DND-41 (cell line): ENCODE data around the gene HERC3.

ENCODE experiments used
- ATAC-seq: fragments of 200-7000 bp; cut with Tn5 transposase; 3 replicates; pipeline ENCODE4 v1.9.1; 2021; ENCODE audit warnings: low read depth; ENCODE audit not compliant: insufficient read depth
- DNase-seq: peaks from one replicate; pipeline ENCODE4 v3.0.0-alpha.2; 2020
- H2AFZ ChIP-seq: 2 replicates; pipeline ENCODE4 v1.6.0; 2012; ENCODE audit warnings: low read depth, low read length
- H3K27ac ChIP-seq: 2 replicates; pipeline ENCODE4 v1.5.1; 2012; ENCODE audit warnings: low read length, inconsistent platforms
- H3K27me3 ChIP-seq: fragments of 200-600 bp; sonication (generic); 2 replicates; pipeline ENCODE4 v1.6.0; 2012; ENCODE audit warnings: low read length, mild to moderate bottlenecking, inconsistent platforms; ENCODE audit not compliant: insufficient read depth, poor library complexity
- H3K36me3 ChIP-seq: 2 replicates; pipeline ENCODE4 v1.5.1; 2012; ENCODE audit warnings: low read length, inconsistent platforms; ENCODE audit not compliant: insufficient read depth
- H3K4me1 ChIP-seq: 2 replicates; pipeline ENCODE4 v1.5.1; 2012; ENCODE audit warnings: mild to moderate bottlenecking, low read length; ENCODE audit not compliant: insufficient read depth
- H3K4me2 ChIP-seq: 2 replicates; pipeline ENCODE4 v1.6.0; 2012; ENCODE audit warnings: mild to moderate bottlenecking, moderate library complexity, low read length, inconsistent platforms; ENCODE audit not compliant: insufficient read depth
- H3K4me3 ChIP-seq, 2 experiments: fragments of 200-600 bp in 1 of 2; shearing (Covaris generic) in 1 of 2; 2 replicates each; pipeline ENCODE4 v1.5.1; 2012 to 2016; ENCODE audit warnings: inconsistent platforms in 2 of 2, low read length in 2 of 2, mild to moderate bottlenecking in 2 of 2, low read depth in 1 of 2, moderate library complexity in 1 of 2
- H3K79me2 ChIP-seq: 2 replicates; pipeline ENCODE4 v1.6.0; 2012; ENCODE audit warnings: low read length, inconsistent platforms; ENCODE audit not compliant: insufficient read depth
- H3K9ac ChIP-seq: 2 replicates; pipeline ENCODE4 v1.6.0; 2012; ENCODE audit warnings: low read depth, mild to moderate bottlenecking, inconsistent platforms, low read length, moderate library complexity
- H3K9me3 ChIP-seq: 2 replicates; pipeline ENCODE4 v1.5.1; 2012; ENCODE audit warnings: low read length, moderate library complexity, mild to moderate bottlenecking, inconsistent platforms; ENCODE audit not compliant: insufficient read depth, severe bottlenecking
- H4K20me1 ChIP-seq: 2 replicates; pipeline ENCODE4 v1.6.0; 2012; ENCODE audit warnings: low read length; ENCODE audit not compliant: insufficient read depth
- EZH2 ChIP-seq: IDR thresholded peaks from 3 replicates; pipeline ENCODE4 v1.6.1; 2012; ENCODE audit warnings: borderline replicate concordance, low read depth, mild to moderate bottlenecking, moderate library complexity, low read length, inconsistent platforms; ENCODE audit not compliant: severe bottlenecking
- TF ChIP-seq, protein P1 (sequence below): IDR thresholded peaks from 2 replicates; pipeline ENCODE4 v1.5.1; 2012; ENCODE audit warnings: borderline replicate concordance, low read length, moderate library complexity, mild to moderate bottlenecking; ENCODE audit not compliant: poor library complexity, severe bottlenecking; ENCODE audit errors: extremely low read depth

HERC3 gene

DNA sequence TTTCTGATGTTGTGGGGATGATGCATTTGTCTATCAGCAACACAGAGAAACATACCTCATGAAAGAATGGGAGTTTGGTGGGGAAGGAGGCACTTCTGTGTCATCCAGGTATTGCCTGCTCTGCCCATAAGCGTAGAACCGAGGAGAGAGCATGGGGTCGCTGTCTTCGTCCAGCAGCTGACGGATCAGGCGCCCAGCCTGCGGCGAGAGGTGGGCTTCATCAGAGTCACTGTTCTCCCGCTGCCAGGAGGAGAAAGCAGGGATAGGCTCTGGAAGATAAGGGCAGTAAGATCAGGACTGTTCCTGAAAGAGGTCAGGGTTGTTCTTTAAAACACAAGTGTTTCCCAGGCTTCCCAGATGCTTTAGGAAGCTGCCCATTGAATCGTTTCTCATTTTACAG lies 158.1 kb downstream of the HERC3 start:
- Histone ChIP-seq H3K4me2 (no peak overlapping the region), H3K4me3 (no peak overlapping the region), H3K27ac (no peak overlapping the region), H4K20me1 (no peaks in the 10 kb centered on the region), H3K36me3 (peaks cover 23% of the 10 kb centered on the region), H3K79me2 (no peaks in the 10 kb centered on the region), H2AFZ (no peak overlapping the region), H3K9ac (no peak overlapping the region), H3K4me1 (no peaks in the 10 kb centered on the region), H3K27me3 (no peaks in the 10 kb centered on the region), H3K9me3 (no peaks in the 10 kb centered on the region)
- ATAC-seq (no peak), DNase-seq (no peak)
- TF ChIP-seq, protein P1, sequence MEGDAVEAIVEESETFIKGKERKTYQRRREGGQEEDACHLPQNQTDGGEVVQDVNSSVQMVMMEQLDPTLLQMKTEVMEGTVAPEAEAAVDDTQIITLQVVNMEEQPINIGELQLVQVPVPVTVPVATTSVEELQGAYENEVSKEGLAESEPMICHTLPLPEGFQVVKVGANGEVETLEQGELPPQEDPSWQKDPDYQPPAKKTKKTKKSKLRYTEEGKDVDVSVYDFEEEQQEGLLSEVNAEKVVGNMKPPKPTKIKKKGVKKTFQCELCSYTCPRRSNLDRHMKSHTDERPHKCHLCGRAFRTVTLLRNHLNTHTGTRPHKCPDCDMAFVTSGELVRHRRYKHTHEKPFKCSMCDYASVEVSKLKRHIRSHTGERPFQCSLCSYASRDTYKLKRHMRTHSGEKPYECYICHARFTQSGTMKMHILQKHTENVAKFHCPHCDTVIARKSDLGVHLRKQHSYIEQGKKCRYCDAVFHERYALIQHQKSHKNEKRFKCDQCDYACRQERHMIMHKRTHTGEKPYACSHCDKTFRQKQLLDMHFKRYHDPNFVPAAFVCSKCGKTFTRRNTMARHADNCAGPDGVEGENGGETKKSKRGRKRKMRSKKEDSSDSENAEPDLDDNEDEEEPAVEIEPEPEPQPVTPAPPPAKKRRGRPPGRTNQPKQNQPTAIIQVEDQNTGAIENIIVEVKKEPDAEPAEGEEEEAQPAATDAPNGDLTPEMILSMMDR: no peak
- no peak for TF ChIP-seq EZH2

DNA sequence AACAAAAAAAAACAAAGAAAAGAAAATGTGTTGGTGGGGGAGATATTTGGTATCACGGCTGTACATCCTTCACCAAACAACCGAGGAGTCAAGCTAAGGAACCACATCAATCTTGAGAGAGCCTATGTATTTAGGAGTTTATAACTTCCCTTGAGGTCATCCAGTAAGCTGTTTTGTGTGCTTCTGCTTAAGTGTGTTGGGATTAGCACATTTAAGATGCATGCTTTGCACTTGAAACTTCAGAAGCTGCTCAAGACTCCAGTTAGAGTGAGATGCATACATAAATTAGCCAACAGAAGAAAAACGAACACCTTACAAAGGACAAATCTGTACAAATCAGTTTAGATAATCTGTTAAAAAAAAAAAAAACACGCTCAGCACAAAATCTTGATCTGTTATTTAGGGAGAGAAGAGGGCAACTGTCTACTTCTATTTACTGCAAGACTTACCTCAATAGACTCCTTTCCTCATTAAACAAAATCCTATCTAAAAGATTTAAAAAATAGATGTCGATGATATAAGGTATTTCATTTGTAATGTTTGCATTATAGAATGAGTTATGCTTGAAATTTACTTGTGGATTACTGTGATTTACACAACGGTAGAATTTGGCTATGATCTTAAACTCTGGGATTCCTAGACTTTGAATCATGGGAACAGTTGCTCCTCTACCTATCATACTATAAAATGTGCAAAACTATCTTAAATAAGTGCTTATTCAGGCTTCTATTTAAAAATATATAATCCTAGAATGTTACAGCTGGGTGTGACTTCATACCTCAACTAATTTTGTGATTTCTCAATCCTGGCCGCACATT lies 159.2 kb downstream of the HERC3 start:
- ATAC-seq: no peak
- no peaks in the 10 kb centered on the region for H3K9me3 ChIP-seq
- H3K79me2 ChIP-seq: no peaks in the 10 kb centered on the region
- no peaks in the 10 kb centered on the region for H3K27me3 ChIP-seq
- H4K20me1 ChIP-seq: no peaks in the 10 kb centered on the region
- DNase-seq: no peak
- no peak overlapping the region for H3K27ac ChIP-seq
- no peak overlapping the region for H3K9ac ChIP-seq
- no peak overlapping the region for H3K4me2 ChIP-seq
- no peaks in the 10 kb centered on the region for H3K4me1 ChIP-seq
- H3K4me3 ChIP-seq: no peak overlapping the region
- TF ChIP-seq, protein P1: no peak
- TF ChIP-seq EZH2: no peak
- H2AFZ ChIP-seq: no peak overlapping the region
- H3K36me3 ChIP-seq: peaks cover 23% of the 10 kb centered on the region

DNA sequence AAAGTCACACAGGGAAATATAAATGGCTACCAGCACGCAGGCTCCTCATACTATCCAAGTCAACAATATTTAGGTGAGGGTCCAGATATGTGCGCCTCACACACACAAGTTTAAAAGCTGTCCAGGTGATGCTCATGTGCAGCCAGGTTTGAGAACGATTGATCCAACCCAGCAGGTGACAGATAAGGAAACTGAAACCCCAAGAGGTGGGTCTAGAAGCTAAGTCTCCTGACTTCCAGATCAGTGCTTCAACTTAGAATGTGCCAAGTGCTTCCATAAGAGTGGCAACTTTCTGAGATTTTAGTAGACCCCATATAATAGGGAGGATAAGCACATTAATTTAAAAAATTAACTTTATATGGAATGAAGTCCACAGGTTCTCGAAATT lies 159.8 kb downstream of the HERC3 start:
- Histone ChIP-seq H3K27ac (no peak overlapping the region), H4K20me1 (no peaks in the 10 kb centered on the region), H3K4me1 (no peaks in the 10 kb centered on the region), H3K9me3 (no peaks in the 10 kb centered on the region), H3K79me2 (no peaks in the 10 kb centered on the region), H3K27me3 (no peaks in the 10 kb centered on the region), H3K4me2 (no peak overlapping the region), H3K9ac (no peak overlapping the region), H3K36me3 (peaks cover 23% of the 10 kb centered on the region), H3K4me3 (no peak overlapping the region), H2AFZ (no peak overlapping the region)
- ATAC-seq (no peak), DNase-seq (no peak)
- TF ChIP-seq, protein P1: no peak
- TF ChIP-seq EZH2: no peak
